EL (cell line): Measurements from ENCODE around the gene PRKCZ.
"Not testable (repeated sequence)": the region's sequence is repeated elsewhere in the genome, so short reads cannot be mapped to it uniquely, and the experiment has no call there.

ENCODE experiments used
- DNase-seq: peaks from one replicate; pipeline ENCODE4 v3.0.0-alpha.2; 2016

The PRKCZ gene

DNA sequence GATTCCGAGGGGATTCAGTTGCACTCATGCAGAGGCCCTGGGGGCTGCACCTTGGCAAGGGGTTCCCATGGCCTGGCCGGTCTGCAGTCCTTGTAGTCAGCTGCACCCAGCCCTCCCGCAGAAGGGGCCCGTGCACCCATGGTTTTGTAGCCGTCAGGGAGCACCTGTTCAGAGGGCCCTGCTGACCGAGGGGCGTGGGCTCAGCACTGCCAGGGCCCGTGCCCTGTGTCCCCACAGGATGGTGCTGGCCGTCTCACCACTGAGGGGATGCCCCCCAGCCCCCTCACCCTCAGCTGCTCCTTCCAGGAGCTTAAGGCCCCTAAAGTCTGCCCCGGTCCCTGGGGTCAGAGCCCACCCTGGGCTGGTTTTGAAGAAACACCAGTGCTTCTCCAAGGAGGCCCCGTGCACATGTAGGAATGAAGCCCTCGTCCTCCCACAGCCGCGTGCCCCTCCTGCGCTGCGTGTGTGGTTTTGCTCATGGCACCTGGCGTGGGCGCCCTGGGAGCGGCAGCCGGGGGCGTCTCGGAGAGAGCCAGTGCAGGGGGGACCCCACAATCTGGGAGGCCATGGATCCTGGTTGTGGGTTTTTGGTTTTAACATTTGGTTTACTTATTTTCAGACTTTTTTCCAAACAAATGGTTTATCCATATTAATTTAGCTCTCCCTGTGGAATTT lies 40.1 kb downstream of the PRKCZ start:
- DNase-seq: no peak

DNA sequence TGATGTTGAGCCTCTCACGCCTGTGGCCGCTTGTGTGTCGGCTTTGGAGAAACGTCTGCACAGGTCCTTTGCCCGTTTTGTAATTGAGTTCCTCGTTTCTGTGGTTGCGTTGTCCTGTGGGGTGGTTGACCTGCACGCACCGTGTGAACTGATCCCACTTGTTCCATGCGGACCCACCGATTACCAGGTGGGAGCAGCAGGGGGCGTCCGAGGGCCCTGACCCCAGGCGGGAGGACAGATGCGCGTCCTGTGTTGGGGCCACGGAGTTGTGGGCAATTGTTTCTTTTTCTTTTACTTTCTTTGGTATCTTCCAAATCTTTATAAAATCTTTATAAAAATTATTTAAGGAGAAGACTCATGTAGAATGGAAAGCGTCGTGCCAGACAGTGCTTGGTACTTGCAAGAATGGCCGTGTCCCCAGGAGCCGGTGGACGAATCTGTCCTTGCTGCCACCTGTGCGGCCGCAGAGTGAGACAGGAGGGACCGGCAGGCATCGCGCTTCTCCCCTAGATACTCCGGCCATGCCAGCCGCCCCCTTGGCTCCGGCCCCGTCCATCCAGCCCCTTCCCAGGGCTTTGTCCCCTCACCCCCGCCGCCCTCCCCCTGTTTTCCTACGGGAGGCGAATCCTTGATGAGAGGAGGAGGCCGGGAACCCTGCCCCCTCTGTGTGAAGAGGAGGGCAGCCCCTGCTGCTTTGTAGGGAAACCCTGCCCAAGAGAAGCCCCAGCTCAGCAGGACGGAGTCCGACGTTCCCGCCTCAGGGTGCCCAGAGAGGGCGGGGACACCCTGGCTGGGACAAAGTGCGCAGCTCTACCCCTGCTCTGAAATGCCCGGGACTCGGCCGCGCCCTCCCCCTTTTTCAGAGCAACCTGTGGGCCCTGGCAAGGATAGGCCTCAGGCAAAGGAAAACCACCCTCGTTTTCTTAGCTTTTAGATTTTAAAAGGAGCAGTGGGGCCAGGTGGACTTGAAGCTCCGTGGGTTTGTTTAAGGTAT lies 41.7 kb downstream of the PRKCZ start:
- peak; percentile 32 for DNase-seq

DNA sequence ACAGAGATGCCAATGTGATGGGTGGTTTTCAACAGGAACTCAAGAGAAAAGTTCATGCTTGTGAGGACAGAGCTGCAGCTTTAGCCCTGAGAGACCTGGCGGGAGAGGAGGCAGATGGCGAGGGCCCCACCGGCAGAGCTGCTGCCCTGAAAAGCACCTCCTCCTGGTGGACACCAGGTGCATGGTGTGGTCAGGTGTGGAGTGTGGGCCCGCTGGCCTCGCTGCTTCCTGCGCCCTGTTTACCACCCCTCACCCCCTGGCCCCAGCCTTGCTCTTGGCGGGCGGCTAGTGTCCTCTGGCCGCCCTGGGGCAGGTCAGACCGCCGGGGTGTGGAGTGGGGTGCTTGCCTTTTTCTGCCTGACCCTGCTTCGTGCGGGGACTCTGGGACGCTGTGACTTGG lies 42.8 kb downstream of the PRKCZ start:
- DNase-seq: no peak

DNA sequence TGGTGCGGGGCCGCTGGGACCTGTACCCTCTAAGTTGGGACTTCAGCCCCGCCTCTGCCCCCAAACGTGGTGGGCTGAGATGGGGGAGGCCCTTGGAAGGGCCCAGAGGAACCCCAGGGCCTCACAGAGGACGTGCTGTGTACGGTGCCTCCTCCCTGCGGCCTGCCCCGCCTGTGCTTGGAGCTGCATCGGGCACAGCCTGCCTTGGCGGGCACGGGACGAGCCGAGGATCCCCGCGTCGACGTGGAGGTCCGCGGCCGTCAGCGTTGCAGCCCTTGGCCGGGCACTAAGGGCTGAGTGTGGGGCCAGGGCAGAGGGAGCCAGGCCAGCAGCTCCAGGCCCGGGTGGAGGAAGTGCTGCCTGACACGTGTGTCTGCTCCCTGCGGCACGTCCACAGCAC lies 43.4 kb downstream of the PRKCZ start:
- no peak for DNase-seq

DNA sequence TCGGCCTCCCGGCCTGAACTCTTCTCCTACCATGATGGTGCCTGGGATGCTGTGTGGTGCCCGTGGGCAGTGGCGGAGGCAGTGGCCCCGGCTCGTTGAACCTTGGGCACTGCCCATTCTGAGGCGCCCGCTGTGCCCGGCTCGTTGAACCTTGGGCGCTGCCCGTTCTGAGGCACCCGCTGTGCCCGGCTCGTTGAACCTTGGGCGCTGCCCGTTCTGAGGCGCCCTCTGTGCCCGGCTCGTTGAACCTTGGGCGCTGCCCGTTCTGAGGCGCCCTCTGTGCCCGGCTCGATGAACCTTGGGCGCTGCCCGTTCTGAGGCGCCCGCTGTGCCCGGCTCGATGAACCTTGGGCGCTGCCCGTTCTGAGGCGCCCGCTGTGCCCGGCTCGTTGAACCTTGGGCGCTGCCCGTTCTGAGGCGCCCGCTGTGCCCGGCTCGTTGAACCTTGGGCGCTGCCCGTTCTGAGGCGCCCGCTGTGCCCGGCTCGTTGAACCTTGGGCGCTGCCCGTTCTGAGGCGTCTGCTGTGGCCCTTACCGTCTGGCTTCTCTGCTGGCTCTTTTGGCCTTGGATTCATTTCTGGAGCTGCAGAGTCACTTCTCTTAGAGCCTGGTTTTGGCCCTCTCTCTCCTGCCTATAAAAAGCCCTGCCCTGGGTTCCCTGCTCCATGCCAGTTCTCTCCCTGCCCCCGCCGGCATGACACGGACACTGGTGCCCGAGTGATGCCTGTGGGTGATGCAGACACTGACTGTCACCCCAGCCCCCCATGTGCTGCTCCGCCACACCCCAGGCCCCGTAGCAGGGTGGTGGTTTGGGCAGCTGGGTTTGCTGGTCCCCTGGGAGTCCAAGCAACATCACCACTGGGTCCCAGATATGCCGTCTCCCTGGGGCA lies 44.3 kb downstream of the PRKCZ start:
- not testable (repeated sequence) for DNase-seq

DNA sequence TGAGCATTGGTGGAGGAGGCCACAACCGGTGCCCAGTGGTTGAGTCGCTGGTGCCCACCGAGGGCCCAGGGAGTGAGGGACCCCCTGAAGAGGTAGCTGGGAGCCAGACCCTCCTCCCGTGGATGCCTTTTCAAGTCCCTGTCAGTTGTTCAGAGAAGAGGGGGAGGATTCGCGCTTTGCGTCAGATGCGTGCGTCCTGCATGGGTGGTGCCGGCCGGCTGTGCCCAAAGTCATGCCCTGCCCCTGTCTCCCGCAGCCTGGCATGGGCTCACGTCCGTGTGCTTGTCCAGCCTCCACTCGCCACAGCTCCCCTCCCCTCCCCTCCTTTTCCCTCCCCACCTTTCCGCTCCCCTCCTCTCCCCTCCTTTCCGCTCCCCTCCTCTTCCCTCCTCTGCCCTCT lies 45.2 kb downstream of the PRKCZ start:
- DNase-seq: no peak

DNA sequence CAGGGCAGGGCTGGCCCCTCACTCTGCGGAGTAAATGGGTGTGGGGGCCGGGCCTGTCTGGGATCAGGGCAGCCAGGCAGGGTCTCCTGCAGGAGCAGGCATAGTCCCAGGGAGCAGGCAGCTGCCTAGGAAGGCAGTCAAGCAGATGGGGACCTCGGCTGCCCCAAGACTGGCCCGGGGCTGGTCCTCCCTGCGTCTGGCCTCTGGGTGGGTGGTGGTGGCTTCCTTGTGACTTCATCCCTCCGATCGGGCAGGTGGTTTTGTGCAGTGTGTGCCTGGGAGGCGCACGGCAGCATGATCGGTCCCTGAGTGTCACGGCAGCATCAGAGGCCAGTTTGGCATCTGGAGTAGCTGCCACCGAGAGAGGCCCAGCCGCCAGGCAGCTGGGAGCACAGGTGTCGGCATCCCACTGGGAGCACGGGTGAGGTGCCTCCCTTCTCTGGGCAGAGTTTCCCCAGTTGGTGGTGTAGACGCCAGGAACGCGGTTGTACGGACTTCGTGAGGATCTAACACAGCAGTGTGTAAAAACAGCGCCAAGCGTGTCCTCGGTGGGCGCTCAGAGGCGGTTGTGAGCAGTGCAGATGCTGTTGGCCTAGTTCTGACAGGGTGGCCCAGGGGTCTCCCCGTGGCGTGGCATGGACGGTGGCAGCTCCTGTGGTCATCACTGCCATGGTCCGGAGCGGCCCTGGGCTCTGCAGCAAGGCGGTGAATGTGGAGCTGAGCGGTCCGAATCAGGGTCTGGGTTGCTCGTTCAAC lies 45.9 kb downstream of the PRKCZ start:
- no peak for DNase-seq

DNA sequence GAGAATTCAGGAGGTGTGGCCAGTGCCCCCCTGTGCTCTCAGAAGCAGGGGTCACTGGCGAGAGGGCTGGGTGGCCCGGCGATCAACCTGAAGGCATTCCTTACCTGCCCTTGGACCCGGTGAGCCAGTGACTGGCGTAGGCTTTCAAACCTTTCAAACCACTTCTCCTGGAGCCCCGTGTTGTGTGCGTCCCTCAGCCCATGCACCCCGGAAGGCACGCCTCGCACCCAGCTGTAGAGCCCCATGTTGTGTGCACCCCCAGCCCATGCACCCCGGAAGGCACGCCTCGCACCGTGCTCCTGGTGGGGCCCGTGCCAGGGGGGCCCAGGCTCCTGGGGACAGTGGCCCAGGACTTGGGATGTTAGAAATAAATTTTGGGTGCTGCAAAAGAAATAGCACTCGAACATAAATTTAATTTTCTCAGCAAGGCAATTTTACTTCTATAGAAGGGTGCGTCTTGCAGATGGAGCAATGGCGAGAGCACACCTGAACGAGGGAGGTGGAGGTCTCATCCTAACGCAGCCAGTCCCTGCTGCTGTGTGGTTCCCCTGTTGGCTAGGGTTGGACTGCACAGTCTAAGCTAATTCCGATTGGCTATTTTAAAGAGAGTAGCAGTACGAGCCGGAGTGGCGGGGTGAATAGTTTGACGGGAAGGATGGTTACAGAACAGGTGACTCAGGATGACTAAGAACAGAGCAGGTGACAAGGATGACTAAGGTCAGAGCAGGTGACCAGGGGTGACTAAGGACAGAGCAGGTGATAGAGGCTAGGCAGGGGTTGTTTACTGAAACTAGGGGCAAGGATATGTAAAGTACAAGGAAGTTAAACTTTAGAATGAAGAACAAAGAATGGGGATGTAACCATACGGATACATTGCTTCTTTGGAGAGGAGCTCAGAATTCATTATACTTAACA lies 47.4 kb downstream of the PRKCZ start:
- no peak for DNase-seq

DNA sequence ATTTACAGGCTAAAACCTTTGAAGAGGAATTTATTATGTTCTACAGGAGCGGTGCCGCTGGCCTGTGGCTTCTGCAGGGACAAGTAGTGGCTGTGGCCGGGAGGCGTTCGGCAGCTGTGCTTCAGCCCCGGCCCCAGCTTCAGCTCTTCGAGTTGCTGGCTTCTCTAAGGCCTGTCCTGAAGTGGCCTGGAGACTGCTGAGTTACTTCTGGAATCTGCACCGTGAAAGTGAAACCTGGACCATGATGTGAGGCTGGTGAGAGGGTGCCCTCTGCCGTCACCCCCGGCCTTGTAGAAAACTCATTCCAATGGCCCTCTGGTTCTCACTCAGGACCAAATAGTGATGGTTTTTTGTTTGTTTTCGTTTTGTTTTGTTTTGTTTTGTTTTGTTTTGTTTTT lies 48.1 kb downstream of the PRKCZ start:
- DNase-seq: no peak

DNA sequence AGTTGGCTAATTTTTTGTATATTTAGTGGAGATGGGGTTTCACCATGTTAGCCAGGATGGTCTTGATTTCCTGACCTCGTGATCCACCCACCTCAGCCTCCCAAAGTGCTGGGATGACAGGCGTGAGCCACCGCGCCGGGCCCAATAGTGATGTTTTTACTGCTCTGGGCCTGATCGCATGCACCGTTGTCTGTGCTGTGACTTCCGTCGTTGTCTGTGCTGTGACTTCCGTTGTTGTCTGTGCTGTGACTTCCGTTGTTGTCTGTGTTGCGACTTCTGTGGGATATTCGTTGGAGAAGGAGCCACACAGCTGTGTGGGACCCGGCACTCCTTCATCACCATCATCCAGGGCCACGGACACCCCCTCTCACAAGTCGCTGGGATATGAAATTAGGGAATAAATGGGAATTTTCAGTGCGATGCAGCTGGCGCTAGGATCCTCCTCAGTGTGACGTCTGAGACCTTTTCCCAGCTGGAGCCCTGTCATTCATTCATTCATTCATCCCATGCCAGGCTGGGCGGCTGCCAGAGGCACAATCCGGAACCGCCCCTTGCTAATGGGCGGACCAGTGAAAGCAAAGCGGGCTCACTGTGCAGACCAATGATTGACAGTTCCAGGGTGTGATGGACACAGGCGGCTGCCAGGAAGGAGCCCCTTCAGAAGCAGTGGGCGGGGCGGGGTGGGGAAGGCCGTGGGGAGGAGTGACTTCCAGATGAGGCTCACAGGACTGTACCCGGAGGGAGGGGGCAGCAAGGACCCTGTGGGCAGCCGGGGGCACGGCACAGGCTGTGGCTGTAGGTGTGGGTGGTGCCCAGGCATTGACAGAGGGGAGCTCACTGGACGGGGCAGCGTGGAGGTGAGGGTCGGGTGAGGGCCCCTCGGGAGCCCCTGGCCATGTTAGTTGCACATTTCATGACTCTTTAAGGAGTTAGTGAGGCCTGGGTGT lies 48.9 kb downstream of the PRKCZ start:
- no peak for DNase-seq

DNA sequence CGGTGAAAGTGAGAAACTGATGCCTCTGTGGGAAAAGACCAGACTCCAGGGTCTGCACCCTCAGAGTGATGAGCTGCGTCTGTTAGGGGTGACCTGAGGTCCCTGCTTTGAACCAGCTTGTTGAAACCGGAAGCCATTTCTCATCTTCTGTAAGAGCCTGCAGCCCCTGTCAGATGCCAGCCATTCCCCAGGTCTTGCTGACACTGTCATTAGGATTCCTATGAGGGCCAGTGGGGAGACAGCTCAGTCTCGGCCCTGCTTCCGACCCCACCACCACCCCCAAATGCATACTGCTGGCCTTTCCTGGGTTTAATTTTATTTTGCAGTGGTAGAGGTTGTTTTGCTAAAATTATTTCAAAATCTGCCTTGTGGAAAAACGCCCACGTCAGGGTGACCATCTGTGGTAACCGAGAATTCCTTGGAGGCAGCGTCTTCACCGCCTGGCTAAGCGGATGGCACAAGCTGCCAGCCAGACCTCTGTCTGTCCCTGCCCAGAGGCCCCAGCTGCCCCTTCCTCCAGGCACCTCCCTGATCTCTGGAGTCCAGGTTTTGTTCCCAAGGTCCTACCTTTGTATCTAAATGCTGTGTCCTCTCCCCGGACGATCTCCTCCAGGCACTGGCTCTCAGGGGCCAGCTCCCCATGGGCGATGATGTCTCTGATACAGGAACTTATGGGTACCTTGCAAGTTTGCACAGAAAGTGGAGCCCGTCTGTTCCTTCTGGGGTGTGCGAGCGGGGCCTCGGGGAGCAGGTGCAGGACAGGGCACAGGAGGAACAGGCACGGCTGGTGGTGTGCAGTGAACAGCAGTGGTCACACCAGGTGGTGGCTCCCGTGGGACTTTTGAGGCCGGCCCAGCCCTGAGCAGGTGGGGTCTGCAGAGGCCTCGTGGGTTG lies 49.9 kb downstream of the PRKCZ start:
- DNase-seq: no peak

DNA sequence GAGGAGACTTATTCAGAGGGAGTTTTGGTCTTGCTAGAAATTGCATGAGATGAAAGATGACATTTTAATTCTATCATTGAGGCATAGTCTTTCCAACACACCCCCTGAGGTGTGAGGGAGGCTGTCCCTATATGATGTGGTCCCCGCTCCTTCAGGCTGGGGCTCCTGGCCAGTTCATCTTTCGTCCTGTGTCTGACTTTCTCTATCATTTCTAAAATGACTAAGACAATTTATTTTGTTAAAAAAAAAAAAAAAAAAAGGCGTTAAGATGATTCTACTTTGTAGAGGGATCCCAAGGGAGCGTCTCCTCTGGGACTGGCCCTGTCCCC lies 50.5 kb downstream of the PRKCZ start:
- no peak for DNase-seq

DNA sequence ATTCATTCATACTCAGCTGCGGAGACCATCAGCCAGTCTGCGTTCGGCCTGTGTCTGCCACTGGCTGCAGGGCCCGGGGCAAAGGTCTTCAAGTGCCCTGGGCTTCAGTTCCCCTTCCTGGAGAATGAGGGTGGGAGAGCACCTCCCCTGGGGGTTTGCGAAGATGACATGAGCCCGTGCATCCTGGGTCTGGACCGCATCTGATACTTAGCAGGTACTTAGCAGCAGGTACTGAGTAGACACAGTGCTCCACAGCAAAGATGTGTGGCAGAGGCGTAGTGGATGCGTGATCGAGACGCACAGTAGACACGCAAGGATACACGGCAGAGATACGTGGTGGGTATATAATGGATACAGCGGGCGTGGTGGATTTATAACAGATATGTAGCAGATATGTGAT lies 51.3 kb downstream of the PRKCZ start:
- no peak for DNase-seq

DNA sequence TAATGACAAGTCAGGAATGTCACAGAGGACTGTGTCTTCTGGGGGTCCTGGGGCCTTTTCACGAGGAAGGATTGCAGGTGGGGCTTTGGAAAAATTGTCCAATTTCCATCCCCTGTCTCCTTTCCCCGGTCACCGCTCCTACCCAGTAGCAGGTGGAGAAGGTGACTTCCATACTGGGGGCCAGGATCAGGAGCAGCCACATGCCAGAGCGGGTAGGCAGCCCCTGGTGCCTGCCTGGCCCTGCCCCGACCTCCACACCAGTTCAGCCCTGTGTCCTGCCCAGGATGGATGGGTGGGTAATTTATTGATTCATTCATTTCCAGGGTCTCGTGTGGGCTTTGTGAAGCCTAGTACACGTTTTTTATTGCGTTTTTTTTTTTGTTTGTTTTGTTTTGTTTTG lies 51.7 kb downstream of the PRKCZ start:
- DNase-seq: no peak

DNA sequence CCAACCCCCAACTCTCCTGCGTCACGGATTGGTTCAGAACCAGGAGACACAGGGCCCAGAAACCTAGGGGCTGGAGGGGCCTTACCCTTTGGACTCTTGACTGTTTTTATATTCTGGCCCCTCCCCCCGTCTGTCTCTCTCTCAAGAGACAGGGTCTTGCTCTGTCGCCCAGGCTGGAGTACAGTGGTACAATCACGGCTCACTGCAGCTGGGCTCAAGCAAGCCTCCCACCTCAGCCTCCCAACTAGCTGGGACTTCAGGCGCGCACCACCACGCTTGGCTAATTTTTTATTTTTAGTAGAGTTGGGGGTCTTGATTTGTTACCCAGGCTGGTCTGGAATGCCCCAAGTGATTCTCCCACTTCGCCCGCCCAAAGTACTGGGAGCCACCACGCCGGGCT lies 52.5 kb downstream of the PRKCZ start:
- DNase-seq: no peak

DNA sequence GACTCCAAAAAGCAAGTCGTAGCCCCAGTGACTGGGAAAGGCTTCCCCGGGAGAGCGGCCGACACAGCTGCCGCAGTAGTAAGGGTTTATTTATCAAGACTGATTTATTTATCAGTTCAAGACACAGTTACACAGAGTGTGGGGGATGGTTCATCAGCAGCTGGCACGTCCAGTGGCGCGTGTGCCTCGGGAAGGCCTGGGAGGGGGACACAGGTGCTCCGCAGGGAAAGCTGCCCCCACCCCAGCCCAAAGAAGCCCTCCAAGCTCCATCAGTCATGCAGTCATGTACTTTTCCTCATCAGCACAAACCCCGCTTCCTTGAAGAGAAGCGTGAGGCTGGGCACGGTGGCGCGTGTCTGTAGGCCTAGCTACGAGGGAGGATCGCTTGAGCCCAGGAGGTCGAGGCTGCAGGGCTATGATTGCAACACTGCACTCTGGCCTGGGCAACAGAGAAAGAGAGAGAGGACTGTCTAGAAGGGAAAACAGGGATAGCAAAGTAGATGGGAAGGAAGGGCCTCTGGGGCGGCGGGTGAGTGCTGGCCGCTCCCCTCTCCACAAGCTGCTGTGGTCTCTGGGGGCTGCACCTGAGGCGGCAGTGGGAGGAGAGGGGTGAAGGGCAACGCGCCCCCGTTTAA lies 53.2 kb downstream of the PRKCZ start:
- DNase-seq: no peak

DNA sequence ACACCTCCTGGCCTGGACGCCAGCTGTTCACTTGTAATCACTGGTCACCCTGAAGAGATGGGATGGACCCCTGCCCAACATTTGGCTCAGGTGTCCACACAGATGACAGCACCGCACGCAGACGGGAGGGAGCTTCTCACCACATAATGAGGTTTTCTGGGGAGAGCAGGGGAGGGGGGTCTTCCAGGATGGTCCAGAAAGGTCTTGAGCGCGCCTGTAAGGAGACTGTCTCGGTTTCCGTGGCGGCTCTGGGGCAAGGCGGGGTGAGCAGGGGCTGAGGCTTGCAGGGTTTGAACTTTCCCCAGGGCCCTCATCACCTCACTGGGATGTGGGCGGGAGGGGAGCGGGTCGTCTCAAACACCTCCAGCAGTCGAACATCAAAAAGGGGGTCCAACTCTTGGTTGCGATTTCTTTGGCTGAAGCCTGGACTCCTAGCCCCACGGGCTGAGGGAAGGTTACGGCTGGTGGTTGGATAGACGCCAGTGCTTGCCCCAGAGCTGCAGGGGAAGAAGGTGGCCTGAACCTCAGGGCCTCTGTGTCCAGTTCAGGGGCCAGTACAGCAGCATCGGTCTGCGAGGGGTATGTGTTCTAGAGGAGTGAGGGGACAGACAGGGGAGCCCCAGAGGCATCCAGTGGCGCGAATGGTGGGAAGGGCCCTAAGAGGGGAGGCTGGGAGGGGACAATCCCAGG lies 53.8 kb downstream of the PRKCZ start:
- no peak for DNase-seq
